Measurements from ENCODE around the gene KDM4B.
"Not testable (repeated sequence)": the region's sequence is repeated elsewhere in the genome, so short reads cannot be mapped to it uniquely, and the experiment has no call there.

The KDM4B gene

DNA sequence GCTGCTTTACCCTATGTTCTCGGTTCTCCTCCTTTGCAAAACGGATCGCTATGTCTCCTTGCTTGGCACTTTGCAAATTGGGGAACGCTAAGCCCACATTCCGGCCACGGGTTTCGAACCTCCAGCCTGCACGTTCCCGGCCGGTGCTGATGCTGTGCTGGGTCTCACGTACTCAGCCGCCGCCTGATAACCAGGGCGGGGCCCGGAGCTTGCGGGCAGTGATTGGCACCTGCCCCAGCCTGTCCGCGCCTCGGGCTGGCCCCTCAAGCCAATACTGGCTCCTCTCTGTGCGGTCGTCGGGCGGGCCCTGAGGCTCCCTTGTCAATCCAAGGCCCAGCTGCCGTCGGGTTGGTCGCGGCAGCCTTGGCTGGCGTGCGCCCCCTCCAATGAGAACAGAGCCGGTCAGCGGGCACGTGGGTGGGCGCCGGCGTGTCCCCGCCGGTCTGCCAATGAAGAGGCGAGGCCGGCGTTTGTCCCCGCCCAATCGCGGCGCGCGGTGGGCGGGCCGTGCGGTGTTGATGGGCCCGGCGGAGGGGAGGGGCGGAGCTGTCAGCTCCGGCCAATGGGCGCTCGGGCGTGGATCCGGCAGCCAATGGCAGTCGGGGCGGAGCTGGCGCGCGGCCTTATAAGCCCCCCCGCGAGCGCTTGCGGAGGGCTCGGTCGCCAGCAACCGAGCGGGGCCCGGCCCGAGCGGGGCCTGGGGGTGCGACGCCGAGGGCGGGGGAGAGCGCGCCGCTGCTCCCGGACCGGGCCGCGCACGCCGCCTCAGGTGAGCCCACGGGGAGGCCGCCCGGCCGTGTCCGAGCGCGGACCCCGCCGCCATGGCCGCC is at the start of gene KDM4B:
KDM4B (plus strand) TSS at position 652 of the 830 bp plus-strand sequence. CDS start 63,778 bp downstream, outside the sequence.
- DNase-seq (ENCODE audit: low read depth, low spot score): peak; percentile 98

DNA sequence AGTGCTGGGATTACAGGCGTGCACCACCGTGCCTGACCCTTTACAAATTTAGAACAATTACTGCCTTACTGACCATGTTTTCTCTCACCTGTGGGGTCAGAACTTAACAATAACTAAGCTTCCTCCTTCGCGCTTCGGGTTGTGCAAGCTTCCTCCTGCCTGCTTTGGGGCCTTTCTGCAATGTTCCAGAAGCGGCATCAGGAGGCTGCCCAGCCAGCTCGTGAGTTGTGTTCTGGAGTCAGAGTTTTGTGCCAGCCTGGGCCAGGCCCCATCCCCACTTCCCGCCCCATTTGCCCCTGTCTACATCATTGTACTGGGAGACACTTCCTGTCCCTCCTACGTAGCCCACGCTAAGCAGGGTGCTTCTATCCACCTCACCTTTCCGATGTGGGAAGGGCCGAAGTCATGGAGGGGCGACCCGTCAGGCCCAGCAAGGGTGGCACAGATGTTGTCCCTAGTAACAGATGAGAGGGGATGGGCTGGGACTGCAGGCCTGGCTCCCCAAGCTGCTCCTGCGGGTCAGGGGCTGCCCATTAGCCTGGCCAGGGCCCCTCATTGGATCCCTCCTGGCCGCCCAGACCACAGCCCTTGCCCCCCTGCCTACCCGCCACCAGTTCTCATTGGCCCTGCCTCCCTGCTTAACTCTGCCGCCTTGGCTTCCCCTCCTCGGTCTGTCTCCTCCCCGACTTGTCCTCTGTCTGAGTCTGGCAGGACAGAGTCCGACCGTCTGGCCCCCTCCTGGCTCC is 46.2 kb upstream of the KDM4B start:
- DNase-seq (ENCODE audit: low read depth, low spot score): no peak

DNA sequence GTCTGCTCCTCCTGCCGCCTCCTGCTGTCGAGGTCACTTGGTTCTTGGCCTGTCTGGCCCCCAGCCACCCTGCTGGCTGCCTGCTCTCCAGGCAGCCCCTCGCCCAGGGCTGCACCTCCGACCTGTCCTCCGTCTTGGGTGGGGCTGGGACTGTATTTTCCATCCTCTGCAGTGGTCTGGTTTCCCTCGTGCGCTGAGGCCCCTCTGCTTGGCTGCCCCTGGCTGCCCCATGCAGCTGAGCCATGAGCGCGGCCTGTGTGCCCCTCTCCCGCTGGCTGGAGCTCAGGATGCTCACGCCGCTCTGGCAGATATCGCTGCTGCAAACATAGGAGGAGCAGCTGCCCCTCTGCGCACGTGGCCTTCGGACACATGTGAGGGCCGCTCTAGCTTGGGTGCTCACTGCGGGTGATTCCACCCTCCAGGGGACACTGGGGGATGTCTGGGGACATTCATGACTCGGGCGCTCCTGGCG is 45.6 kb upstream of the KDM4B start:
- no peak for DNase-seq (ENCODE audit: low read depth, low spot score)

DNA sequence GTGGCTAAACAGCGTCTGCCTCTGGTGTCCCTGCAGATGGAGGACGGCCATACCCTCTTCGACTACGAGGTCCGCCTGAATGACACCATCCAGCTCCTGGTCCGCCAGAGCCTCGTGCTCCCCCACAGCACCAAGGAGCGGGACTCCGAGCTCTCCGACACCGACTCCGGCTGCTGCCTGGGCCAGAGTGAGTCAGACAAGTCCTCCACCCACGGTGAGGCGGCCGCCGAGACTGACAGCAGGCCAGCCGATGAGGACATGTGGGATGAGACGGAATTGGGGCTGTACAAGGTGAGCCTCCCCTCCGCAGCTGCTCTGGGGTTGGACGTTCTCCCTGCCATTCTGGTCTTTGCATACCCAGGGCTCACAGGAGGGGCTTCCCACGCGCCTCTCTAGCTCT is 39.7 kb upstream of the KDM4B start:
- no peak for DNase-seq (ENCODE audit: low read depth, low spot score)

DNA sequence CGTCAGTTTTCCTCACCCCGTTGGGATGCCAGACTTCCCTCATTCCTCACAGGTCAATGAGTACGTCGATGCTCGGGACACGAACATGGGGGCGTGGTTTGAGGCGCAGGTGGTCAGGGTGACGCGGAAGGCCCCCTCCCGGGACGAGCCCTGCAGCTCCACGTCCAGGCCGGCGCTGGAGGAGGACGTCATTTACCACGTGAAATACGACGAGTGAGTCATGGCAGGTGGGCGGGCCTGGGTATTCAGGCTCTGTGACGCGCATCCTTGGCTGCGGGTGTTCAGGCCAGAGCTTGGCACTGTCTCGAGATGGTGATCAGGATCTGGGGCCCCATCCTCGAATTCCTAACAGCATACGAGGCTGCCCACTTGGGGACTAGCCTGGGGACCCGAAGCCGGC is 38.2 kb upstream of the KDM4B start:
- no peak for DNase-seq (ENCODE audit: low read depth, low spot score)

DNA sequence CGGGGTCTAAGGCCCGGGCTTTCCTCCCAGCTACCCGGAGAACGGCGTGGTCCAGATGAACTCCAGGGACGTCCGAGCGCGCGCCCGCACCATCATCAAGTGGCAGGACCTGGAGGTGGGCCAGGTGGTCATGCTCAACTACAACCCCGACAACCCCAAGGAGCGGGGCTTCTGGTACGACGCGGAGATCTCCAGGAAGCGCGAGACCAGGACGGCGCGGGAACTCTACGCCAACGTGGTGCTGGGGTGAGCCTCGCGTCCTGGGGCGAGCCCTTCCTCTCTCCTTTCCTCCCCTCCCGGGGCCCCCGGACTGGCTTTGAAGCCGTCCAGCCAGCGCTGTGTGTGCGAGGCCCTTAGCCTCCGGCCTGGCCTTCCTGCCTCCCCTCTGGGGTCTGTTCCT is 36.2 kb upstream of the KDM4B start:
- no peak for DNase-seq (ENCODE audit: low read depth, low spot score)

DNA sequence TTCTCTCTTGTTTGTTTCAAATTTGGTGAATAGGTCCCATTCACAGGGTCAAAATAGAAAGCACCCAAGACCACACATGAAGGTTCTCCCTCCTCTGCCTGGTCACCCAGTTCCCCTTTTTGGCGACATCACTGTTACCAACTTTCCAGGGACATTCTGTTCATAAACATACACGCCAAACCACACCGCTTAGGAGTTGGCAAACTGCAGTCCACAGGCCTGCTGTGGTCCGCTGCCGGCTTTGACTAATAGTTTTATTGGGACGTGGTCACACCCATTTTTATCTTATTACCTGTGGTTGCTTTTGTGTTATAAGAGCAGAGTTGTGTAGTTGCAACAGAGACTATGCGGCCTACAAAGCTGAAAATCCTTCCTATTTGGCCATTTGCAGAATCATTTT is 35.4 kb upstream of the KDM4B start:
- DNase-seq (ENCODE audit: low read depth, low spot score): no peak

DNA sequence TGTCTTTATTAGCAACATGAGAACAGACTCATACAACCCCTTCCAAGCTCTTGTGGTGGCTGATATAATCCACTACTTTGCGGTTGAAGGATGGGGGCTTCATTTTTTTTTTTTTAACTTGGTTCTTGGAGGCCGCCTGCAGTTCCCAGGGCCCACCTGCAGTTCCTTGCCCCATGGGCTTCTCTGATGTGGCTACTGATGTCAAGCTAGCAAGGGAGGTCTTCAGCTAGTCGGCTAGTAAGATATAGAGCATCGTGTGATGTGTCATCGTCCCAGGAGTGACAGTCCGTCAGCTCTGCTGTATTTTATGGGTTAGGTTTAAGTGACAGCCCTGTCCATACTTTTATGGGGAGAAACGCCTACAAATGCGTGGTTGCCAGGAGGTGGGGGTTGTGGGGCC is 33.5 kb upstream of the KDM4B start:
- DNase-seq (ENCODE audit: low read depth, low spot score): no peak

DNA sequence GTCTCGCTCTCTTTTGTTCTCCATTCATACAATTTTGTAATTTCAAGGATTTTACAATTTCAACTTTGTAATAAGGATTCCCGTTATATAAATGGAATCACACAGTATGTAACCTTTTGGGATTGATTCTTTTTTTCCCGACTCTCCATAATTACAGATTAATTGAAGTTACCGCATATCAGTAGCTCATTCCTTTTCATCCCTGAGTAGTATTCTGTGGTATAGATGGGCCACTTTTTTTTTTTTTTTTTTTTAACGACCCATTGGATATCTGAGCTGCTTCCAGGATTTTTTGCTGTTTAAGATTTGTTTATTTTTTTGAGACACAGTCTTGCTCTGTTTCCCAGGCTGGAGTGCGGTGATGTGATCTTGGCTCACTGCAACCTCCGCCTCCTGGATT is 31.9 kb upstream of the KDM4B start:
- DNase-seq (ENCODE audit: low read depth, low spot score): no peak

DNA sequence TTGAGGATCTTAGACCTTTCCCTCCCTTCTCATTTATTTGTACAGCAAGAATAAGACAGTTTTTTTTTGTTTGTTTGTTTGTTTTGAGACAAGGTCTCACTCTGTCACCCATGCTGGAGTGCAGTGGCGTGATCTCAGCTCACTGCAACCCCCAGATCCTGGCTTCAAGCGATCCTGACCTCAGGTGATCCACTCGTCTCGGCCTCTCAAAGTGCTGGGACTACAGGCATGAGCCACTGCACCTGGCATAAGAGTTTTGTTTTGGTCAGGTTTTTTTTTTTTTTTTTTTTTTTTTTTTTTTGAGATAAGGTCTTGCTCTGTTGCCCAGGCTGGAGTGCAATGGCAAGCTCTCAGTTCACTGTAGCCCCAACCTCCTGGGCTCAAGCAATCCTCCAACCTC is 30.5 kb upstream of the KDM4B start:
- not testable (repeated sequence) for DNase-seq (ENCODE audit: low read depth, low spot score)

DNA sequence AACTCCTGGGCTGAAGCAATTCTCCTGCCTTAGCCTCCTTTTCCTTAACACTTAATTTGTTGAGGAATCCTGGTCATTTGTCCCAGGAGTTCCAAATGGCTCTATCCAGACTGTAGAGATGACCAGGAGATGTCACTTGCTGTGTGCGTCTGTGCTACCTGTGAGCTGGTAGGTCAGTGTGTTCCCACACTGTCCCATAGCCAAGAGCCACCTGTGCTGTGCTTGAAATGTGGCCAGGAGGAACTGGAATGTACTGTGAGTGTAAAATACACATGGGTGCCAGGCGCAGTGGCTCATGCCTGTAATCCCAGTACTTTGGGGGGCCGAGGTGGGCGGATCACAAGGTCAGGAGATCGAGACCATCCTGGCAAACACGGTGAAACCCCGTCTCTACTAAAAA is 29.4 kb upstream of the KDM4B start:
- DNase-seq (ENCODE audit: low read depth, low spot score): no peak

DNA sequence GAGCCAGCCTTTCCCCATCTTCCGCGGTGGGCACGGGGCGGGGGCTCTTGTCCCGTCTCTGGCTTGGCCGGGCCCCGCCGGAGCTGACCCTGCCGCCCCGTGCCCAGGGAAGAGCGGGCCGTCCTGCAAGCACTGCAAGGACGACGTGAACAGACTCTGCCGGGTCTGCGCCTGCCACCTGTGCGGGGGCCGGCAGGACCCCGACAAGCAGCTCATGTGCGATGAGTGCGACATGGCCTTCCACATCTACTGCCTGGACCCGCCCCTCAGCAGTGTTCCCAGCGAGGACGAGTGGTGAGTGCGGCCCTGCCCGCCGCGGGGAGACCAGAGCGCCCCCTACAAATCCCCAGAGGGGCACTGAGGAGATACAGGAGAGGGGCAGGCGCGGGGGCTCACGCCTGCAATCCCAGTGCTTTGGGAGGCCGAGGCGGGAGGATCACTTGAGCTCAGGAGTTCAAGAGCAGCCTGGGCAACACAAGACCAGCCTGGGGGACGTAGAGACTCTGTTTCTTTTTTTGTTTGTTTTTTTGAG is 27.2 kb upstream of the KDM4B start:
- not testable (repeated sequence) for DNase-seq (ENCODE audit: low read depth, low spot score)

DNA sequence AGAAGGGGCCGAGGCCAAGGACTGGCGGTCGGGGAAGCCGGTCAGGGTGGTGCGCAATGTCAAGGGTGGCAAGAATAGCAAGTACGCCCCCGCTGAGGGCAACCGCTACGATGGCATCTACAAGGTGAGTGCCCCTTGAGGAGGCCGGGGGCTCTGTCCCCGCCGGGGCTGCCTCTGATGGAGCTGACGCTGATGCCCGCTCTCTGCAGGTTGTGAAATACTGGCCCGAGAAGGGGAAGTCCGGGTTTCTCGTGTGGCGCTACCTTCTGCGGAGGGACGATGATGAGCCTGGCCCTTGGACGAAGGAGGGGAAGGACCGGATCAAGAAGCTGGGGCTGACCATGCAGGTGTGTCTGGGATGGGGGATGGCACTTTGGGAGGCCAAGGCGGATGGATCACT is 18.3 kb upstream of the KDM4B start:
- not testable (repeated sequence) for DNase-seq (ENCODE audit: low read depth, low spot score)

DNA sequence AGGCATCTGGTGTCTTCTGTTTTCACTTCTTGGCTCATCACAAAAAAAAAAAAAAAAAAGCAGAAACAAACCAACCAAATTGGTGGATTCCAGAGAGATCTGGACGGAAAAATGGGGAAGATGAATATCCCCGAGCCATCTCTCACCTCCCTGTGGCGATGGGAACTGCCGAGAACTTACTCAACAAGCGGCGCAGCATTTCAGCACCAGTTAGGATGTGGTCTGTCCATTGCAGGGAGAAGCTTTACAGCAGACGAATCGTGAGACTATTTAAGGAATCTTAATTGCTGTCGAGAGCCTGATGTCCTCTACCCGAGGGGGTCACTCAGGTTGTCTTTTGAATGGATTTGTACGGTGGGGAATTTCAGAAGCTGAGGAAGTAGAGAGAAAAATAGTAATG is 17.3 kb upstream of the KDM4B start:
- no peak for DNase-seq (ENCODE audit: low read depth, low spot score)

DNA sequence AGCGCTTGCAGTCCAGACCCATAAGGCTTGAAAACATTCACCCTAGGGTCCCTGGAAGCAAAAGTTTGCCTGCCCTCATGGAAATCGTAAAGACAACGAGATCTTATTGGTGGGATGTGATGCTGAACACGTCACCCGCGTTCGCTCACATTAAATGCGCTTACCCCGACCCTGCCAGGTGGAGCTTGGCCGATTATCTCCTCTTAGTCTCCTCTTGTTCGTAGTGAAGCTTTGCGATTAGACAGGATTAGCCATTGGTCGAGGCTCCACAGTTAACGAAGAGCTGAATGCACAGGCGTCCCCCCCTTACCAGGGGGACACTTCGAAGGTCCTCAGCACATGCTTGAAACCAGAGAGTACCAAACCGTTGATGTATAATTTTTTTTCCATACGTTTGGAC is 16.0 kb upstream of the KDM4B start:
- DNase-seq (ENCODE audit: low read depth, low spot score): no peak

DNA sequence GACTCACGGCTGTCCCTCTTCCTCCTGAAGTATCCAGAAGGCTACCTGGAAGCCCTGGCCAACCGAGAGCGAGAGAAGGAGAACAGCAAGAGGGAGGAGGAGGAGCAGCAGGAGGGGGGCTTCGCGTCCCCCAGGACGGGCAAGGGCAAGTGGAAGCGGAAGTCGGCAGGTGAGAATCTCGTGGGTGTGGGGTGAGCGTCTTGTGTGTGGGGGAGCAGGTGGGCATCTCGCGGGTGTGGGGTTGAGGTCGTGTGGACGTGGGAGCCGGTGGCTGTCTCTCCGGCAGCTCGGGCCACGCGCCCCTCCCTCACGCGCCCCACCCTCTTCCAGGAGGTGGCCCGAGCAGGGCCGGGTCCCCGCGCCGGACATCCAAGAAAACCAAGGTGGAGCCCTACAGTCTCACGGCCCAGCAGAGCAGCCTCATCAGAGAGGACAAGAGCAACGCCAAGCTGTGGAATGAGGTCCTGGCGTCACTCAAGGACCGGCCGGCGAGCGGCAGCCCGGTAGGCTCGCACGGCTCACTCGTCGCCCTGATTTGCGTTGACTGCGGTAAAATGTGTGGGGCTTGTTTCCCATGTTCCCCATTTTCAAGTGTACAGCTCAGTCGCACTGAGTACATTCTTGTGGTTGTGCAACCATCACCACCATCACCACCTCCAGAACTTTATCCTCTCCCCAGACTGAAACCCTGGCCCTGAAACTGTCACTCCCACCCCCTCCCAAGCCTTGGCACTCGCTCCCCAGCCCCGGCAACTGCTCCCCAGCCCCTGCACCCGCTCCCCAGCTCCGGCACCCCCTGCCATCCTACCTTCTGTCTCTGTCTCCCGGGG is 14.4 kb upstream of the KDM4B start:
- DNase-seq (ENCODE audit: low read depth, low spot score): not testable (repeated sequence)

DNA sequence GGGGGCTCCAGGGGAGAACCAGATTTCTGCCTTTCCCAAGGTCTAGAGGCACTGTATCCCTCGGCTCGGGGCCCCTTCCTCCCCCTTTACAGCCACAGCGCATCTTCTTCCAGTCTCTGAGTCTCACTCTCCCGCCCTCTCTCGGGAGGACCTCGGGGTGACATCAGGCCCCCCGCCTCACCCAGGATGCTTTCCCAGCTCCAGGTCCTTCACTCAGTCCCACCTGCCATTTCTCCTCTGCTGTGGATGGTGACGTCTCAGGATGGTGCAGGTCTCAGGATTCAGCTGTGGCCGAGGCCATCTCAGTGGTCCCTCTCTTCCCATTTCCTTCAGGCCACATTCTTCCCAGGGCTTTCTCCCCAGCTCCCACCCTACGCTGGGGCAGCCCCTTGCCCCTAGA is 13.6 kb upstream of the KDM4B start:
- no peak for DNase-seq (ENCODE audit: low read depth, low spot score)

DNA sequence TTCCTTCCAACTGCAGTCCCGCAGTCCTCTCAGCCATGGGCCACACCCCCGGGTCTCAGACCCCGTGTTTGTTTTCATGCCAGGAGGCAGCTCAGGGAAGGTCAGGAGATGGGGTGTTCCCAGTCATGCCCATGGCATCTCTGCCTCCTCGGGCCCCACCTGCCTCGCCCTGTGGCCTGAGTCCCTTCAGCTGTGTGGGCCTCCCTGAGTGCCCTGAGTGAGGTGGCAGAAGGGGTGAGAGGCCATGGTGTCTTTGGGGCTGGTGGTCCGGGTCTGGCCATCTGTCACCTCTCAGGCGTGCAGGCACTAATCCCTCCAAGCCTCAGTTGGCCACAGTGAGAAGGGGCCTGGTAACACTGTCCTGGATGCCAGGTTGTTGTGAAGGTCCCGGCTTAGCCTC is 10.9 kb upstream of the KDM4B start:
- DNase-seq (ENCODE audit: low read depth, low spot score): no peak

DNA sequence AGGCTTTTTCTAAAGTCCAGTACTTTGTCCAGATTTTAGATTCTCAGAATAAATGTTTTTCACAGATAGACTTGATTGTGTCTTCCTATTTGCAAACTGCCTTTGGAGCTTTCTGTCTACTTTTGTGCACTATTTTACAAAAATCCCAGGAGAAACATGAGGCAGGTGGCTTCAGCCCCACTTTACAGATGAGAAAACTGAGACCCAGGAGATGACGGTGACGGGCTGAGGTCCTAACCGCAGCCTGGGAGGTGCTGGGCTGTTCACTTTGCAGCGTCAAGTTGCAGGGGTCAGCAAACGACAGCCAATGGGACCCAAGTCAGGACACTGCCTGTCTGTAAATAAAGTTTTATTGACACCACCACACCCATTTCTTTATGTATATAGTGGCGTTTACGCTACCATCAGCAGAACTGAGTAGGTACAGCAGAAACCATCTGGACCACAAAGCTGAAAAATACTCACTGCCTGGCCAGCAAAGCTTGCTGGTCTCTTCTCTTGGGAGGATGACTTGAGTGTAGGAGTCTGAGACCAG is 6.8 kb upstream of the KDM4B start:
- no peak for DNase-seq (ENCODE audit: low read depth, low spot score)

DNA sequence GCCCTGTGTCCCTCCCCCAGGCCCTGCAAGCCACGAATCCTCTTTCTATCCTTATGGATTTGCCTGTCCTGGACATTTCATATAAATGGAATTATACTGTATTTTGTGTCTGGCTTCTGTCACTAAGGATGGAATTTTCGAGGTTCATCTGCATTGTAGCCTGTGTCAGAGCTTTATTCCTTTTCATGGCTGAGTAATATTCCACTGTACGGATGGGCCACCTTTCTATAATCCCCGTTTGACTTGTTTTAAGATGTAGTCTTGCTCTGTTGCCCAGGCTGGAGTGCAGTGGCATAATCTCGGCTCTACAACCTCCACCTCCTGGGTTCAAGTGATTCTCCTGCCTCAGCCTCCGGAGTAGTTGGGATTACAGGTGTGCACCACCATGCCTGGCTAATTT is 3.9 kb upstream of the KDM4B start:
- no peak for DNase-seq (ENCODE audit: low read depth, low spot score)

DNA sequence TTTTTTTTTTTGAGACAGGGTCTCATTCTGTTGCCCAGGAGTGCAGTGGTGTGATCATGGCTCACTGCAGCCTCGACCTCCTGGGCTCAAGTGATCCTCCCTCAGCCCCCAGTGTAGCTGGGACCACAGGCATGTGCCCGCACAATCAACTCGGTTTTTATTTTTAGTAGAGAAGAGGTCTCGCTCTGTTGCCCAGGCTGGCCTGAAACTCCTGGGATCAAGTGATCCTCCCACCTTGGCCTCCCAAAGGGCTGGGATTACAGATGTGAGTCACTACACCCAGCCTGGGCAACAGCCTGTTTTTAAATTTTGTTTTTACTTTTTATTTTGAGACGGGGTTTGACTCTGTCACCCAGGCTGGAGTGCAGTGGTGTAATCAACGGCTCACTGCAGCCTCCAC is 2.3 kb upstream of the KDM4B start:
- no peak for DNase-seq (ENCODE audit: low read depth, low spot score)

Data from activated naive CD8-positive, alpha-beta T cell treated with anti-CD3 and anti-CD28 coated beads, Interleukin-2, amount 50 U/mL, for 16 hours (primary cell).